Midbrain (tissue), 1 donor: ENCODE measurements around the gene ASGR2.
"Not testable (repeated sequence)": the region's sequence is repeated elsewhere in the genome, so short reads cannot be mapped to it uniquely, and the experiment has no call there.

ENCODE experiments used
- DNase-seq: peaks from one replicate; lab custom pipeline; 2025; lab: John Stamatoyannopoulos, UW

Gene ASGR2, protein sequence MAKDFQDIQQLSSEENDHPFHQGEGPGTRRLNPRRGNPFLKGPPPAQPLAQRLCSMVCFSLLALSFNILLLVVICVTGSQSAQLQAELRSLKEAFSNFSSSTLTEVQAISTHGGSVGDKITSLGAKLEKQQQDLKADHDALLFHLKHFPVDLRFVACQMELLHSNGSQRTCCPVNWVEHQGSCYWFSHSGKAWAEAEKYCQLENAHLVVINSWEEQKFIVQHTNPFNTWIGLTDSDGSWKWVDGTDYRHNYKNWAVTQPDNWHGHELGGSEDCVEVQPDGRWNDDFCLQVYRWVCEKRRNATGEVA

GRCh38 chr17:7114241-7114874 lies at the start of gene ASGR2:
ASGR2 (minus strand) TSS chr17:7114822; CDS start chr17:7114240, 582 bp downstream.
- DNase-seq: no peak

DNA sequence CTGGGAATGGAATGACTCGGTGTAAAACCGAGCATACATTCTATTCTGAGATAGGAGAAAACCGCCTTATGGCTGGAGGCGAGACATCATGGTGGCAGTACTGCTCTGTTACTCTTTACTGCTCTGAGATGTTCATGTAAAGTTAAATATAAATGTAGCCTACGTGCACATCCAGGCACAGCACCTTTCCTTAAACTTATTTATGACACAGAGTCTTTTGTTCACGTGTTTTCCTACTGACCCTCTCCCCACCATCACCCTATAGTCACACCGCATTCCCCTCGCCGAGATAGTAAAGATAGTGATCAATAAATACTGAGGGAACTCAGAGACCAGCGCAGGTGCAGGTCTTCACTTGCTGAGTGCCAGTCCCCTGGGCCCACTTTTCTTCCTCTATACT lies 44.9 kb upstream of the ASGR2 start:
- not testable (repeated sequence) for DNase-seq

- not testable (repeated sequence) for DNase-seq
Observed at GRCh38 chr17:7158424-7158823, 43.8 kb upstream of the ASGR2 start.

- DNase-seq: no peak
Observed at GRCh38 chr17:7156342-7156940, 41.8 kb upstream of the ASGR2 start.

GRCh38 chr17:7147772-7148171 lies 33.1 kb upstream of the ASGR2 start:
- no peak for DNase-seq

- peak; percentile 22 for DNase-seq
Observed at GRCh38 chr17:7146115-7146514, 31.5 kb upstream of the ASGR2 start.

DNA sequence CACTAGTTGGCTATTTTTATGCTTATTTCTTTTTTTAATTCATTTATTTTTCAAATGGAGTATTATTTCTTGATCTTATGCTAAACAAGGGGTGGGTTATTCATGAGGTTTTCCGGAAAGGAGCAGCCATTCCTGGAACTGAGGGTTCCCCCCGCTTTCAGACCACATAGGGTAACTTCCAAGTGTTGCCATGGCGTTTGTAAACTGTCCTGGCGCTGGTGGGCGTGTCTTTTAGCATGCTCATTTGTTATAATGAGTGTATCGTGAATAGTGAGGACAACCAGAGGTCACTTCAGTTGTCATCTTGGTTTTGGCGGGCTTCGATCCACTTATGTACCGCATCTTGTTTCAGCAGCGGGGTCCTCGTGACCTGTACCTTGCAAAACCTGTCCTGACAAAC lies 29.6 kb upstream of the ASGR2 start:
- no peak for DNase-seq

DNA sequence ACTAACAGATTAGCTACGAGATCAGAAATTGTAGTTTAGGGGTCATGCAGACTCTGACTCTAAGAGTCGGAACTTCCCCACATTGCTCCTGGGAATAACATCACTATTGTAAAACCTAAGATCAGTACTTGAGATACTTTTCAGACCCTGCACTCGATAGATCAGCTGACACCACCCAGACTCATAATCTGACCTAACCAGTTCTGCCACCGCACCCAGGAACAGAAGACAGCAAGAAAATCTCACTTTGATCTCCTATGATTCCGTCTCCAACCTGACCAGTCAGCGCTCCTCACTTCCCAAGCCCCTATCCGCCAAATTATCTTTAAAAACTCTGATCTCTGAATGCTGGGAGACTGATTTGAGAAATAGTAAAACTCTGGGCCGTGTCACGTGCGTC lies 27.2 kb upstream of the ASGR2 start:
- no peak for DNase-seq

DNA sequence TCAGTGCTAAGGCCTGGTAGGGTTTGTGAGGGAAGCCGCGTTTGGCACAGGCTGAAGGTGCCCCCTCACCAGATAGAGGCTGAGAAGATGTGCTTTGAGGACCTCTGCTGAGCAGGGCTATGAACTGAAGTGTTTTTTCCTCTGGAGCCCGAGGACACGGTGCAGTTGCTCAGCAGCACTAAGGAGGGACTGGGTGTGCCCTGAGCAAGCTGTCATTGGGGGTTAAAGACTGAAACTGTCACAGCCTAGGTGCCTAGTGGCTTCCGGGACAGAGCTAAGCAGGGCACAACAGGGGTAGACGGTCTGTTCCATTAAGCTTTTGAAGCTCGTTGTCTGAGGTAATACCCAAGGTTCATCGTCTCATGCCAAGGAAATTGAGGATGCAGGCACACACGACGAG lies 24.8 kb upstream of the ASGR2 start:
- no peak for DNase-seq

DNA sequence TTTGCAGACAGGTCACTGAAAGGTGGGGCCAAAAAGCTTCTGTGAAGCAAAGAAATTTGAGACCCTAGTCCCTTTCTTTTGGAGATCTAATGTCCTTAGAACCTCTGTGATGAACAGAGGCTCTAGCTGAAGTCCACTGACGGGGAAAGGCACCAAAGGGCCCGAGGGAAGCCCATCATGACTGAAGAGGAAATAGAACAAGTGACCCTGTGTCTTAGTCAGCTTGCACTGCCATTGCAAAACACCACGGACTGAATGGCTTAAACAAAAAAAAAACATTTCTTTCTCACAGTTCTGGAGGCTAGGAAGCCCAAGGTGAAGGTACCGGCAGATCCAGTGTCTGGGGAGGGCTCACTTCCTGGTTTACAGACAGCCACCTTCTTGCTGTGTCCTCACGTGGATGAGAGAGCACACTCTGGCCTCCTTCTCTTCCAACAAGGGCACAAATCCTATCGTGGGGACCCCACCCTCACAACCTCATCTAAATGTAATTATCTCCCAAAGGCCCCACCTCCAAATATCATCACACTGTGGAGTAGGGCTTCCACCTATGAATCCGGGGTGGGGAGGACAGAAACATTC lies 24.3 kb upstream of the ASGR2 start:
- no peak for DNase-seq

- no peak for DNase-seq
Observed at GRCh38 chr17:7137171-7137943, 22.7 kb upstream of the ASGR2 start.

GRCh38 chr17:7136266-7136877 lies 21.8 kb upstream of the ASGR2 start:
- DNase-seq: peak; percentile 61

GRCh38 chr17:7133916-7134315 lies 19.3 kb upstream of the ASGR2 start:
- DNase-seq: no peak

DNA sequence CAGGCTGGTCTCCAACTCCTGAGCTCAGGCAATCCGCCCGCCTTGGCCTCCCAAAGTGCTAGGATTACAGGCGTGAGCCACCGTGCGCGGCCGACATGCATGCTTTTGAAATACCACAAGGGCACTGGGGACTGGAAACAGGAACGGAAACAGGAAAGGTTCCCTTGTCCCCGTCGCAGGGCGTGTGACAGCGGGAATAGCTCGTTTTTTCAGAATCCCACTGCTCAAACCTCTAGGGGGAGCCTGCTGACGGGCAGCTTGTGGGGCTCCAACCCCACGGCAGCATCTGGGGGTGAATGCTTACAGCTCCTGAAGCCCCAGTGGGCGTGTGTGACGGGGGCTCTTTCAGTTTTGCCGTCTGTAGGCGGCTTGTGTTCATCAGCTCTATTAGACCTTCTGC lies 18.8 kb upstream of the ASGR2 start:
- DNase-seq: no peak

DNA sequence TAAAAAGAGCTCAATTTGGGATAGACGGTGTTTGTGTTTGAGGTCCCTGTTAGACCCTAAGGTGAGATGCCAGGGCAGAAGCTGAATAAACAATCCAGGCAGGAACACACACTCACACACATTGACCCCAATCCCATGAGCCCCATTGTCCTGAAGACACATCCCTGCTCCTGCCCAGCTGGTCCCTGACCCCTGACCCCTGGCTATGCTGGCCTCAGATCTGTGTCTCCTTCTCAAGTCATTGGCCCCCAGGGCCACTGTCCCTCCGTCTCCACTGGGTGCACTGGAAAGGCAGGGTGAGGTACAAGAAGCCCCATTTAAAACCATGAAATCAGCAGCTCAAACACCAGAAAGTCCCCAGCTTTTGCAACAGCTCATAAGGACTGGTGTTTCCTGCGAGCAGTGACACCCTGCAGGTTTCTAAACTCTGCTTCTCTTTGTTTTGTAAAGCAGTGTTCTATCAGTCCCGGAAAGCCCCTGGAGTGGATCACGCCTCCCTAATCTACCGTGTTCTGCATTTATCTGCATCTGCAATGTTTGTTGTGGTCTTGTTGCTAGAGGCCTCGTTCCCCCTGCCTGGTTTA lies 18.0 kb upstream of the ASGR2 start:
- no peak for DNase-seq

- DNase-seq: no peak
Observed at GRCh38 chr17:7131423-7131791, 16.8 kb upstream of the ASGR2 start.

GRCh38 chr17:7130621-7131422 lies 16.2 kb upstream of the ASGR2 start:
- no peak for DNase-seq

- DNase-seq: no peak
Observed at GRCh38 chr17:7129311-7129710, 14.7 kb upstream of the ASGR2 start.

DNA sequence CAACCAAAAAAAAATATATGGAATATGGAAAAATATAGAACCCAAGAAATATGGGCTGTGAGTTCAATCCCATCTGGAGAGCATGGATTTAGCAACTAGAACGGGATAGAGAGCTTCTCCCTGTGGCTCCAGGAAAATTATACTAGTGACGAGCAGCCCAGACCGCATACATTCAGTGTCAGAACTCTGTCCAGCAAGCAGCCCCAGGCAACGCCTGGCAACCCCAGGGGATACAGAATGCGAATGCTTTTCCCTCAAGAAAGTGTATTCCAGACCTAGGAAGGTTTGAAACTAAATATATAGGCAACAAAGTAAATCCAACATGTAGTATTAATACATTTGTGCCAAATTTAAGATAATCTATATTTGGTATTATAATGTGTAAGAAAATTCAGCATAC lies 13.5 kb upstream of the ASGR2 start:
- DNase-seq: no peak

- DNase-seq: not testable (repeated sequence)
Observed at GRCh38 chr17:7127501-7127900, 12.9 kb upstream of the ASGR2 start.

DNA sequence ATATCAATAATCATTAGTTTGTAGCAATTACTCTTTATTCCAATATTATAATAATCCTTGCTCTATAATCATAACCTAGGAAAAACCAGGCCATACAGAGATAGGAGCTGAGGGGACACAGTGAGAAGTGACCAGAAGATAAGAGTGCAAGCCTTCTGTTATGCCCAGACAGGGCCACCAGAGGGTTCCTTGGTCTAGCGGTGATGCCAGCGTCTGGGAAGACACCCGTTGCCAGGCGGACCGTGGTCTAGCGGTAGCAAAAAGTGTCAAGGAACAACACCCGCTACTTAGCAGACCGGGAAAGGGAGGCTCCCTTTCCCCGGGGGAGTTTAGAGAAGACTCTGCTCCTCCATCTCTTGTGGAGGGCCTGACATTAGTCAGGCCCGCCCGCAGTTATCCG lies 11.8 kb upstream of the ASGR2 start:
- DNase-seq: not testable (repeated sequence)
